Muscle layer of duodenum (tissue), 2 donors: Measurements from ENCODE around the gene GGPS1.

Experiments
- H3K27ac ChIP-seq: one replicate; pipeline ENCODE4 v1.7.0; 2013; ENCODE audit warnings: mild to moderate bottlenecking, low read length
- H3K27me3 ChIP-seq: one replicate; pipeline ENCODE4 v1.7.0; 2013; ENCODE audit warnings: low read depth, mild to moderate bottlenecking, control low read depth, low read length
- H3K36me3 ChIP-seq, 2 donors: one replicate each; pipeline ENCODE4 v1.7.0; 2013; ENCODE audit warnings: low read length in 2 of 2, control low read depth in 1 of 2, mild to moderate bottlenecking in 1 of 2; ENCODE audit not compliant: insufficient read depth in 2 of 2, control insufficient read depth in 1 of 2
- H3K4me1 ChIP-seq, 2 donors: one replicate each; pipeline ENCODE4 v1.7.0; 2013; ENCODE audit warnings: low read length in 2 of 2, mild to moderate bottlenecking in 2 of 2, control low read depth in 1 of 2, moderate library complexity in 1 of 2; ENCODE audit not compliant: insufficient read depth in 2 of 2, control insufficient read depth in 1 of 2
- H3K4me3 ChIP-seq, 2 donors: one replicate each; pipeline ENCODE4 v1.7.0; 2013; ENCODE audit warnings: low read length in 2 of 2, low read depth in 1 of 2, mild to moderate bottlenecking in 1 of 2
- H3K9me3 ChIP-seq, 2 donors: one replicate each; pipeline ENCODE4 v1.7.0; 2013; ENCODE audit warnings: low read length in 2 of 2, control low read depth in 1 of 2, mild to moderate bottlenecking in 1 of 2; ENCODE audit not compliant: control insufficient read depth in 1 of 2
- donor health status: healthy.

Gene GGPS1

GRCh38 chr1:235325854-235326253 is 2.5 kb upstream of the GGPS1 start:
- Histone ChIP-seq H3K9me3 (no peaks in the 10 kb centered on the region), H3K27ac (no peak overlapping the region), H3K27me3 (no peaks in the 10 kb centered on the region), H3K4me1 (peaks cover 13 to 41% of the 10 kb centered on the region in 2 donors), H3K4me3 (peak overlapping the region; percentile 85 to 91), H3K36me3 (peaks cover 0 to 9% of the 10 kb centered on the region in 2 donors)

GRCh38 chr1:235326719-235327558 is 1.4 kb upstream of the GGPS1 start:
- Histone ChIP-seq H3K4me1 (peaks cover 13 to 51% of the 10 kb centered on the region in 2 donors), H3K27me3 (no peaks in the 10 kb centered on the region), H3K36me3 (peaks cover 0 to 9% of the 10 kb centered on the region in 2 donors), H3K27ac (peak overlapping the region; percentile 86), H3K9me3 (no peaks in the 10 kb centered on the region), H3K4me3 (peak overlapping the region; percentile 85 to 91)

GRCh38 chr1:235327559-235328270 is 655 bp upstream of the GGPS1 start, which contains the start of gene ARID4B:
Gene ARID4B, minus strand, starts transcription at chr1:235328179. Its CDS starts 1,260 bp downstream, at chr1:235326919.
- no peaks in the 10 kb centered on the region for H3K27me3 ChIP-seq
- H3K36me3 ChIP-seq: peaks cover 0 to 9% of the 10 kb centered on the region in 2 donors
- peak within 1 kb of the TSS; percentile 96 for H3K27ac ChIP-seq
- H3K4me1 ChIP-seq: peaks cover 18 to 55% of the 10 kb centered on the region in 2 donors
- peak within 1 kb of the TSS; percentile 91 to 99 for H3K4me3 ChIP-seq
- H3K9me3 ChIP-seq: no peaks in the 10 kb centered on the region

- Histone ChIP-seq H3K4me1 (peaks cover 18 to 50% of the 10 kb centered on the region in 2 donors), H3K4me3 (peak overlapping the region; percentile 70 to 99), H3K27ac (peak overlapping the region; percentile 96)
Observed at GRCh38 chr1:235329139-235329902, 951 bp downstream of the GGPS1 start.

GRCh38 chr1:235330918-235331285 is 2.5 kb downstream of the GGPS1 start:
- Histone ChIP-seq H3K27ac (no peak overlapping the region), H3K27me3 (no peaks in the 10 kb centered on the region), H3K9me3 (no peaks in the 10 kb centered on the region), H3K4me1 (peaks cover 11 to 35% of the 10 kb centered on the region in 2 donors), H3K4me3 (no peak overlapping the region), H3K36me3 (peaks cover 2 to 9% of the 10 kb centered on the region in 2 donors)

More at GRCh38 chr1:235329139-235329902, 951 bp downstream of the GGPS1 start:
- Histone ChIP-seq H3K36me3 (peaks cover 0 to 9% of the 10 kb centered on the region in 2 donors), H3K9me3 (no peaks in the 10 kb centered on the region), H3K27me3 (no peaks in the 10 kb centered on the region)

- Histone ChIP-seq H3K9me3 (no peaks in the 10 kb centered on the region), H3K27me3 (no peaks in the 10 kb centered on the region), H3K36me3 (peaks cover 5 to 9% of the 10 kb centered on the region in 2 donors), H3K4me3 (no peak overlapping the region), H3K27ac (no peak overlapping the region), H3K4me1 (peaks cover 6 to 31% of the 10 kb centered on the region in 2 donors)
Observed at GRCh38 chr1:235331401-235331800, 3.0 kb downstream of the GGPS1 start.

- Histone ChIP-seq H3K27ac (no peak overlapping the region), H3K4me1 (peaks cover 4 to 10% of the 10 kb centered on the region in 2 donors), H3K4me3 (no peak overlapping the region), H3K9me3 (no peaks in the 10 kb centered on the region), H3K36me3 (peaks cover 8 to 11% of the 10 kb centered on the region in 2 donors), H3K27me3 (no peaks in the 10 kb centered on the region)
Observed at GRCh38 chr1:235336903-235337302, 8.5 kb downstream of the GGPS1 start.

- peaks cover 0 to 5% of the 10 kb centered on the region in 2 donors for H3K4me1 ChIP-seq
- no peaks in the 10 kb centered on the region for H3K9me3 ChIP-seq
- H3K4me3 ChIP-seq: no peak overlapping the region
- no peak overlapping the region for H3K27ac ChIP-seq
- no peaks in the 10 kb centered on the region for H3K27me3 ChIP-seq
- peaks cover 19 to 27% of the 10 kb centered on the region in 2 donors for H3K36me3 ChIP-seq
Observed at GRCh38 chr1:235339746-235340145, 11.4 kb downstream of the GGPS1 start.

- Histone ChIP-seq H3K9me3 (no peaks in the 10 kb centered on the region), H3K4me1 (peaks cover 0 to 5% of the 10 kb centered on the region in 2 donors), H3K27me3 (no peaks in the 10 kb centered on the region), H3K4me3 (no peak overlapping the region), H3K36me3 (peaks cover 17 to 32% of the 10 kb centered on the region in 2 donors), H3K27ac (no peak overlapping the region)
Observed at GRCh38 chr1:235341334-235341733, 13.0 kb downstream of the GGPS1 start.

- Histone ChIP-seq H3K36me3 (peaks cover 17 to 32% of the 10 kb centered on the region in 2 donors), H3K27ac (no peak overlapping the region), H3K4me1 (peaks cover 0 to 5% of the 10 kb centered on the region in 2 donors), H3K27me3 (no peaks in the 10 kb centered on the region), H3K9me3 (no peaks in the 10 kb centered on the region), H3K4me3 (no peak overlapping the region)
Observed at GRCh38 chr1:235342039-235342438, 13.7 kb downstream of the GGPS1 start.

GRCh38 chr1:235342471-235342870 is 14.1 kb downstream of the GGPS1 start:
- peaks cover 17 to 32% of the 10 kb centered on the region in 2 donors for H3K36me3 ChIP-seq
- peaks cover 0 to 5% of the 10 kb centered on the region in 2 donors for H3K4me1 ChIP-seq
- H3K4me3 ChIP-seq: no peak overlapping the region
- no peaks in the 10 kb centered on the region for H3K27me3 ChIP-seq
- no peaks in the 10 kb centered on the region for H3K9me3 ChIP-seq
- H3K27ac ChIP-seq: no peak overlapping the region
